DND-41 (cell line): Measurements from ENCODE around the gene LRP5.

ENCODE experiments used
- EZH2 ChIP-seq: IDR thresholded peaks from 3 replicates; pipeline ENCODE4 v1.6.1; 2012; ENCODE audit warnings: borderline replicate concordance, low read depth, mild to moderate bottlenecking, moderate library complexity, low read length, inconsistent platforms; ENCODE audit not compliant: severe bottlenecking
- TF ChIP-seq, protein P1 (sequence below): IDR thresholded peaks from 2 replicates; pipeline ENCODE4 v1.5.1; 2012; ENCODE audit warnings: borderline replicate concordance, low read length, moderate library complexity, mild to moderate bottlenecking; ENCODE audit not compliant: poor library complexity, severe bottlenecking; ENCODE audit errors: extremely low read depth

DNA sequence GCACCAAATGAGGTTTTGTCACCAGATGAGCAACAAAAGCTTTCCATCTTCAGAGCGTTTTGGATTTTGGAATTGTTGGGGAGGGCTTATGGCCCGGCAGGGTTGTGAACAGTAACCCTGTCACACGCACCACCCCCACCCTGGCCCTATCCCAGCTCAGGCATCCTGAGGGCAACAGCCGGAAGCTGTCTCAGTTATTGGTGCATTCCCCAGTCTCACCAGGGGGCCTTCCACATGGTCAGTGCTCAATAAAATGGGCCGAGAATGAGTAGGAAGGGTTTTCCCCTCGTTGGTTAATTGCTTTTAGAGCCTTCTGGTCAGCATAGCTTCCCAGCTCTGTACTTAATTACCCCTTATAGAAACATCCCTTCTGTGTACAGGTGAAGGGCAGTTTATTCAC is 46.0 kb downstream of the LRP5 start:
- TF ChIP-seq, protein P1, sequence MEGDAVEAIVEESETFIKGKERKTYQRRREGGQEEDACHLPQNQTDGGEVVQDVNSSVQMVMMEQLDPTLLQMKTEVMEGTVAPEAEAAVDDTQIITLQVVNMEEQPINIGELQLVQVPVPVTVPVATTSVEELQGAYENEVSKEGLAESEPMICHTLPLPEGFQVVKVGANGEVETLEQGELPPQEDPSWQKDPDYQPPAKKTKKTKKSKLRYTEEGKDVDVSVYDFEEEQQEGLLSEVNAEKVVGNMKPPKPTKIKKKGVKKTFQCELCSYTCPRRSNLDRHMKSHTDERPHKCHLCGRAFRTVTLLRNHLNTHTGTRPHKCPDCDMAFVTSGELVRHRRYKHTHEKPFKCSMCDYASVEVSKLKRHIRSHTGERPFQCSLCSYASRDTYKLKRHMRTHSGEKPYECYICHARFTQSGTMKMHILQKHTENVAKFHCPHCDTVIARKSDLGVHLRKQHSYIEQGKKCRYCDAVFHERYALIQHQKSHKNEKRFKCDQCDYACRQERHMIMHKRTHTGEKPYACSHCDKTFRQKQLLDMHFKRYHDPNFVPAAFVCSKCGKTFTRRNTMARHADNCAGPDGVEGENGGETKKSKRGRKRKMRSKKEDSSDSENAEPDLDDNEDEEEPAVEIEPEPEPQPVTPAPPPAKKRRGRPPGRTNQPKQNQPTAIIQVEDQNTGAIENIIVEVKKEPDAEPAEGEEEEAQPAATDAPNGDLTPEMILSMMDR: no peak
- TF ChIP-seq EZH2: no peak
